DMS153 treated with DMSO at 0.1 percent for 48 hours (cell line): Measurements from ENCODE around the gene RNU6-1.

Experiments used
- DNase-seq: peaks from one replicate; lab custom pipeline; 2025; ENCODE audit not compliant: unreplicated experiment; lab: John Stamatoyannopoulos, UW

The RNU6-1 gene

GRCh38 chr15:67859331-67859946, 19.6 kb upstream of the RNU6-1 start:
- no peak for DNase-seq

- no peak for DNase-seq
Observed at GRCh38 chr15:67857220-67857619, 17.4 kb upstream of the RNU6-1 start.

GRCh38 chr15:67855842-67856241, 16.0 kb upstream of the RNU6-1 start:
- no peak for DNase-seq

GRCh38 chr15:67854358-67854757, 14.5 kb upstream of the RNU6-1 start:
- DNase-seq, result no peak

- no peak for DNase-seq
Observed at GRCh38 chr15:67853454-67853853, 13.6 kb upstream of the RNU6-1 start.

GRCh38 chr15:67852418-67852817, 12.6 kb upstream of the RNU6-1 start:
- no peak for DNase-seq

GRCh38 chr15:67850994-67851571, 11.2 kb upstream of the RNU6-1 start:
- no peak for DNase-seq

- DNase-seq, result no peak
Observed at GRCh38 chr15:67850336-67850735, 10.5 kb upstream of the RNU6-1 start.

GRCh38 chr15:67849538-67849937, 9.7 kb upstream of the RNU6-1 start:
- no peak for DNase-seq

- DNase-seq, result no peak
Observed at GRCh38 chr15:67845974-67846373, 6.1 kb upstream of the RNU6-1 start.

GRCh38 chr15:67843571-67844387, 3.9 kb upstream of the RNU6-1 start:
- no peak for DNase-seq

GRCh38 chr15:67843092-67843501, 3.3 kb upstream of the RNU6-1 start:
- DNase-seq, result no peak

GRCh38 chr15:67841513-67841762, 1.6 kb upstream of the RNU6-1 start:
- DNase-seq, result no peak

GRCh38 chr15:67840749-67841512, 1.1 kb upstream of the RNU6-1 start:
- no peak for DNase-seq

GRCh38 chr15:67839499-67839928, 331 bp downstream of the RNU6-1 start:
- no peak for DNase-seq

- peak; percentile 41 for DNase-seq
Observed at GRCh38 chr15:67838789-67839332, 984 bp downstream of the RNU6-1 start.

- DNase-seq, result no peak
Observed at GRCh38 chr15:67836955-67837354, 2.9 kb downstream of the RNU6-1 start.

GRCh38 chr15:67836477-67836876, 3.4 kb downstream of the RNU6-1 start:
- DNase-seq, result no peak

- DNase-seq, result no peak
Observed at GRCh38 chr15:67836134-67836455, 3.8 kb downstream of the RNU6-1 start.

- no peak for DNase-seq
Observed at GRCh38 chr15:67835297-67836133, 4.3 kb downstream of the RNU6-1 start.
